Stomach smooth muscle (tissue), 2 donors: ENCODE results near the gene F10.
"Not testable (repeated sequence)": the region's sequence is repeated elsewhere in the genome, so short reads cannot be mapped to it uniquely, and the experiment has no call there.

Experiments
- H3K27ac ChIP-seq: one replicate; pipeline ENCODE4 v1.7.0; 2013; ENCODE audit warnings: mild to moderate bottlenecking, low read length, inconsistent platforms
- H3K27me3 ChIP-seq, 2 donors: one replicate each; pipeline ENCODE4 v1.7.0; 2013; ENCODE audit warnings: low read length in 2 of 2; ENCODE audit not compliant: insufficient read depth in 2 of 2, control insufficient read depth in 1 of 2
- H3K36me3 ChIP-seq, 2 donors: one replicate each; pipeline ENCODE4 v1.7.0; 2013; ENCODE audit warnings: low read length in 2 of 2; ENCODE audit not compliant: control insufficient read depth in 2 of 2, insufficient read depth in 2 of 2
- H3K4me1 ChIP-seq: one replicate; pipeline ENCODE4 v1.7.0; 2013; ENCODE audit warnings: low read length; ENCODE audit not compliant: control insufficient read depth, insufficient read depth
- H3K4me3 ChIP-seq, 2 donors: one replicate each; pipeline ENCODE4 v1.7.0; 2013; ENCODE audit warnings: low read length in 2 of 2
- H3K9ac ChIP-seq, 2 donors: one replicate each; pipeline ENCODE4 v1.7.0; 2013; ENCODE audit warnings: low read length in 2 of 2, mild to moderate bottlenecking in 1 of 2
- H3K9me3 ChIP-seq, 2 donors: one replicate each; pipeline ENCODE4 v1.7.0; 2013; ENCODE audit warnings: low read length in 2 of 2; ENCODE audit not compliant: control insufficient read depth in 2 of 2
- donor health status: healthy.
- donor health status: Pancreatic carcinoma.

F10 gene

DNA sequence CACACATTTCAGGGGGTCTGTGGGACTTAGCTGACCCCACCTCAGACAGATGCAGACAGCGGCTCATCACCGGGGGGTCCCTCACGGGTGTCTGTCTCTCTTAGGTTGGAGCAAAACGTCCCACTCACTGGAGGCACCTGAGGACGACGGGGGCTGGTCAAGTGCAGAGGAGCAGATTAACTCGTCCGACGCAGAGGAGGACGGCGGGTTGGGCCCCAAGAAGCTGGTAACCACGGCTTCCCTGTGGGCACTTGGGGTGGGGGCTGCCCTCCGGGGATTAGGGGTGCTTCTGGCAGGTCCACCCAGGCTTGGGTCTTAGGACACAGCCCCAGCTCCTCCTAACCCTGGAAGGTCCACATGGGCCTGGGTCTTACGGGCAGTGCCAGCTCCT lies 28.2 kb upstream of the F10 start:
- no peaks in the 10 kb centered on the region for H3K4me1 ChIP-seq
- no peaks in the 10 kb centered on the region for H3K9me3 ChIP-seq
- peaks cover 10% of the 10 kb centered on the region in 2 donors for H3K27me3 ChIP-seq
- H3K27ac ChIP-seq: no peak overlapping the region
- H3K36me3 ChIP-seq: no peaks in the 10 kb centered on the region
- no peak overlapping the region for H3K9ac ChIP-seq
- H3K4me3 ChIP-seq: no peak overlapping the region

DNA sequence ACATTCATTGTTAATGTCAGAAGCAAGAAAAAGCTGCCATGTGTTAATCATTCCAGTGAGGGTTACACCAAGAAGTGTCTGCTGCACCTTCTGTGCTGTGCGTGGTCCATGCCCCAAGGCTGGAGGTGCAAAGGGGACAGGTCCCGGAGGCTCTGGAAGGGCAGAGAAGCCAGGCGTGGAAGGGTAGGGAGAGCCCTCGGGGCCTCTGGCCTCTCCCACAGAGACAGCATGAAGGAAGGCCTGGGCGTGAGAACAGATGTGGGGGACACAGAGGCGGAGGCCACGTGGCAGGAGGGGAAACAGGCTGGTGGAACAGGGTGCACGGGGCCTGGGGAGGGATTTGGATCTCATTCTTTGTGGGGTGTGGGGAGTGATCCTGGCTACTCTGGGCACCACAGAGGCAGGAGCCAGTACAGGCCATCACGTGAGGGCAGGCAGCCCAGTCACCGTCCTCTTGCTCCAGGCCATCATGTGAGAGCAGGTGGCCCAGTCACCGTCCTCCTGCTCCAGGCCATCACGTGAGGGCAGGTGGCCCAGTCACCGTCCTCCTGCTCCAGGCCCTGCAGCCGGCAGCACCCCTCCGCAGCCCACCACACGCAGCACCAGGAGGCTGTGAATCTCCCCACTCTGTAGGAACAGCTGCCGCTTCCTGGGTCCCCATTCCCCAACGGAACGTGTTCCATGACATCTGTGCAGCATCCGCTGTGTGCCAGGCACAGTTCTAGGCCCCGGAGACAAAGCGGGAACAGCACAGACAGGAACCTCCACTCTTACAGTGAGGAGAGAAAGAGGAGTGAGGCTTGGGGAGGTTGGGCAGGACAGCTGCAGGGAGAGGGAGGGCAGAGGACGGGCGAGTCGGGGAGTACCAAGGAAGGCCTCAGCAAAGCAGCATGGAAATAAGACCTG lies 27.2 kb upstream of the F10 start:
- peaks cover 10% of the 10 kb centered on the region in 2 donors for H3K27me3 ChIP-seq
- H3K27ac ChIP-seq: no peak overlapping the region
- H3K4me3 ChIP-seq: no peak overlapping the region
- H3K36me3 ChIP-seq: no peaks in the 10 kb centered on the region
- H3K9me3 ChIP-seq: no peaks in the 10 kb centered on the region
- no peaks in the 10 kb centered on the region for H3K4me1 ChIP-seq
- no peak overlapping the region for H3K9ac ChIP-seq

DNA sequence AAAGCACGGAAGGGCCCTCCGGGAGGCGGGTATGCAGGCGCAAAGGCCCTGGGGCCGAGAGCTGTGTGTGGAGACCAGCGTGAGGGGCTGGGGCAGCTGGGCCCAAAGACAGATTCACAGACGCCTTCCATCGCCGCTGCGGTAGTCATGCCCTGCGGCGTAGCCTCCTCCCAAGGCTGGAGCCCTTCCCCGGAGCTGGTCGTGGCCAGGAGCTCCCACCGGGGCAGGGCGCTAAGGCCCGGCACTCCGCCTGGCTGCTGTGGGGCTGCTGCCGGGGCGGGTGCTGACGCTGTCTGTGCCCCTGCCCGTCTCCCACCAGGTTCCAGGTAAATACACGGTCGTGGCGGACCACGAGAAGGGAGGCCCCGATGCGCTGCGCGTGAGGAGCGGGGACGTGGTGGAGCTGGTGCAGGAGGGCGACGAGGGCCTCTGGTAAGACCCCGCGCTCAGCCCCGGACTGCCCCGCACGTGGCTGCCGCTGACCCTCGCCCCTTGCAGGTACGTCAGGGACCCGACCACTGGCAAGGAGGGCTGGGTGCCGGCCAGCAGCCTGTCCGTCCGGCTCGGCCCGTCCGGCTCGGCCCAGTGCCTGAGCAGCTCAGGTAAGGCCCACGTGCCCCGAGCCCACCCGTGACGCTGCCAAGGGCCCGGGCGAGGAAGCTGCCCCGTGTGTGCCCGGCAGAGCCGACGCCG lies 26.4 kb upstream of the F10 start:
- no peaks in the 10 kb centered on the region for H3K36me3 ChIP-seq
- no peak overlapping the region for H3K9ac ChIP-seq
- H3K4me3 ChIP-seq: no peak overlapping the region
- peaks cover 10% of the 10 kb centered on the region in 2 donors for H3K27me3 ChIP-seq
- H3K9me3 ChIP-seq: no peaks in the 10 kb centered on the region
- no peaks in the 10 kb centered on the region for H3K4me1 ChIP-seq
- no peak overlapping the region for H3K27ac ChIP-seq

DNA sequence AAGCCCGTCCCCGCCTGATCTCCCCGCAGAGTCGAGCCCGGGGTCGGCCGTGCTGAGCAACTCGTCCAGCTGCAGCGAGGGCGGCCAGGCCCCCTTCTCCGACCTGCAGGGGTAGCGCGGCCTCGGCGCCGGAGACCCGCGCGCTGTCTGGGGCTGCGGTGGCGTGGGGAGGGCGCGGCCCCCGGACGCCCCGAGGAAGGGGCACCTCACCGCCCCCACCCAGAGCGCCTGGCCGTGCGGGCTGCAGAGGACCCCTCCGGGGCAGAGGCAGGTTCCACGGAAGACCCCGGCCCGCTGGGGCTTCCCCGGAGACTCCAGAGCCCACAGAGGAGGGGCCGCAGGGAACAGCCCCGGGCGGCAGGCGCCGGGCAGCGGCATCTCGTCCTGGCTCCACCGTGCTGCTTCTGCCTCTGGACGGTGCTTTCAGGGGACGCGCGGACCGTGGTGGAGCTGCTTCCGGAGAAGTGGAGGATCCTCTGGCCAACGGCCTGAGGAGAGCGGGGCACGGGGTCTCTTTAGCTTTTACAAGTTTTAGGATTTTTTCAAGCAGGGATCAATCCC lies 25.8 kb upstream of the F10 start:
- H3K9me3 ChIP-seq: no peaks in the 10 kb centered on the region
- no peaks in the 10 kb centered on the region for H3K4me1 ChIP-seq
- H3K9ac ChIP-seq: no peak overlapping the region
- no peaks in the 10 kb centered on the region for H3K36me3 ChIP-seq
- H3K4me3 ChIP-seq: no peak overlapping the region
- no peak overlapping the region for H3K27ac ChIP-seq
- peaks cover 10% of the 10 kb centered on the region in 2 donors for H3K27me3 ChIP-seq

DNA sequence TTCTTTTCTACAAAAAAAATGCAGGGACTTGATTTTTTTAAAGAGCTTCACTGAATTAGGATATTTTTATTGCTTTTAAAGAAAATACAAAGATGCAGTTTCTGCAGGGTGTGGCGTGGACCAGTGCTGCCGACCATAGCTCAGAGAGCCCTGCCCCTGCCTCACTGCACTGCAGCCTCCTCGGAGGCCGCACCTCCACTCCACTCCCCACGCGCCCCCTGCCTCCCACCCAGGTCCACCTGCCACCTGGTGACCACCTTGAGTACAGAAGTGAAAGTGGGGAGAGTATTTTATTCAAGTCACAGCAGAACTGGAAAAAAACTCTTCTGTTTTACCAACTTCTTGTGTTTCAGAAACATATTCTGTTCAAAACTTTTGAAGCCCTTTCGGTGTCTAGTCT lies 24.9 kb upstream of the F10 start:
- no peaks in the 10 kb centered on the region for H3K36me3 ChIP-seq
- H3K4me1 ChIP-seq: no peaks in the 10 kb centered on the region
- H3K4me3 ChIP-seq: no peak overlapping the region
- H3K9me3 ChIP-seq: no peaks in the 10 kb centered on the region
- no peak overlapping the region for H3K27ac ChIP-seq
- H3K27me3 ChIP-seq: peaks cover 10% of the 10 kb centered on the region in 2 donors
- H3K9ac ChIP-seq: no peak overlapping the region

DNA sequence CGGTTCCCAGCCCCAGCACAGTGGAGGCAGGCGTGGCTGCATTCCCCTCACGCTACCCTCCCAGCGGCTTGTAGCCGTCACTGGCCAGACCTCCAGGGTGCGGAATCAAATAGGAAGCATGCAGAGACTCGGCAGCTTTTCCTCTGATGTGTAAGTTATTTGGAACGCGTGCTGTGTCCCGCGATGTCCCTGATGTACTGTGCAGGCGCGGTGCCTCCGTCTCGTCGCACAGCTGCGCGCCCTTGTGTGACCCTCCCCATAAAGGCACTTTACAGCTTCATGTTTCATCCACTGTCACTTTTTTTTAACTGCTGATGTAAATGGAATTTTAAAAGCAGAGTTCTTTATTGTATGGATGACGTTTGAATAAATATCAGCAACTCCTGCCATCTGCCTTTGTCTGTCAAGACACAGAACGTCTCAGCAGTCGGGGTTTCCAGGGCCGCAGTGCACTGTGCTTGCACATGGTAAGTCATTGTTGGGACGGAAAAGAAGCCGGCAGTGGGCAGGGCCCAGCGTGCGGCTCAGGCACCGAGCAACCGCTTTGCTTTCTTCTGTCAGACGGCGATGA lies 24.4 kb upstream of the F10 start:
- Histone ChIP-seq H3K4me3 (no peak overlapping the region), H3K27me3 (peaks cover 10% of the 10 kb centered on the region in 2 donors), H3K4me1 (no peaks in the 10 kb centered on the region), H3K27ac (no peak overlapping the region), H3K9ac (no peak overlapping the region), H3K9me3 (no peaks in the 10 kb centered on the region), H3K36me3 (no peaks in the 10 kb centered on the region)

DNA sequence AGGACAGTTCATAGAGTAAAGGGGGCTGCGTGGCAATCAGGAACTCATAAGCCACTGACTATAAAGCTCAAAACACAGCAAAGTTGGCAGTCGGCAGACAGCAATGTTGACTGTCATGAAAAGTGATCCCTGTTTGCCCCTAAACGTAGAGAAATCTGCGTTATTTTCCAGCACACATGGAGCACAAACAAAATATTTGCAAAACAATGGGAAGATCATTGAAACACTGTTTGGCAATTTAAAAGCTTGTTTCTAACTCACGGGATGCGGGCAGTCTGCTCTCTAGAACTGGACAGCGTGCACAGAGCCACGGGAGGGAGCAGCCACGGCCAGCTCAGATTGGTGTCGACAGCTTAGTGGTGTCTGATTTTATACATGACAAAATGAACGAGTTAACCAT lies 23.5 kb upstream of the F10 start:
- H3K9ac ChIP-seq: no peak overlapping the region
- H3K27me3 ChIP-seq: peaks cover 8 to 10% of the 10 kb centered on the region in 2 donors
- no peak overlapping the region for H3K4me3 ChIP-seq
- no peaks in the 10 kb centered on the region for H3K36me3 ChIP-seq
- H3K4me1 ChIP-seq: no peaks in the 10 kb centered on the region
- no peak overlapping the region for H3K27ac ChIP-seq
- no peaks in the 10 kb centered on the region for H3K9me3 ChIP-seq

DNA sequence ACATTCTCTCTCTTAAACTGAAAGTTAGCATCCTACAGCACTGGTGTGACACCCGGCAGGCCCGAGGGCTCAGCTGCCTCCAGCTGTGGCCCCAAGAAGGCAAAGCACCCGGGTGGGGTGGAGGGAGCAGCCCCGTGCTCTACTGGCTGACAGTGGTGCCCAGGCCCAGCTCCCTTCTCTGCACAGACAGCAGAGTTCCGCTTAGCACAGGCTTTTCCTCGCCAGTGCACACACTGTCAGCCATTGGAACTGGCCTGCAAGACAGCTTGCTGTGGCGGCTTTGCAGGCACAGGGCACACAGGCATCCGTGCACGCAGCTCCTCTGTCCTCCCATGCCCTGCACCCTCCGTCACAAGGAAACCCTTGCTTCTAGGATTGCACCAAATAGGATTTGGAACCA lies 20.3 kb upstream of the F10 start:
- not testable (repeated sequence) for H3K27ac ChIP-seq, H3K9ac ChIP-seq, H3K9me3 ChIP-seq, H3K4me3 ChIP-seq, H3K4me1 ChIP-seq, H3K36me3 ChIP-seq
- H3K27me3 ChIP-seq: peaks cover 6 to 14% of the 10 kb centered on the region in 2 donors

DNA sequence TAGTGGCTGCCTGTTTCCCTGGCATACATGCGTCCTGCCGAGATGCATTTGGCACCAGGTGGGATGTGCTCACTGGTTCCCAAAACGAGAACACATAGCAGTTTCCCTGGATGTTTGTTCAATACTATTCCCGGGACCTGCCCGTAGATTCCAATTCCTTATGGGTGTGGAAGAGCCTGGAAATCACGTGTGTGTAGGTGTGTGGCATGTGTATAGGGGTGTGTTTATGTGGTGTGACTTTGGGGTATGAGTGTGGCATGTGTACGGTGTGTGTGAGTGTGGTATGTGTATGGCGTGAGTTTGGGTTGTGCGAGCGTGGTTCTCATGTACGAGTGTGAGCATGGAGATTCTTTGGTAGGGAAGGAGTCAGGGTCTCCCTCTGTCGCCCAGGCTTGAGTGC lies 19.9 kb upstream of the F10 start:
- H3K27ac ChIP-seq: no peak overlapping the region
- no peak overlapping the region for H3K9ac ChIP-seq
- no peaks in the 10 kb centered on the region for H3K36me3 ChIP-seq
- H3K9me3 ChIP-seq: no peaks in the 10 kb centered on the region
- no peaks in the 10 kb centered on the region for H3K4me1 ChIP-seq
- peaks cover 6 to 14% of the 10 kb centered on the region in 2 donors for H3K27me3 ChIP-seq
- no peak overlapping the region for H3K4me3 ChIP-seq

DNA sequence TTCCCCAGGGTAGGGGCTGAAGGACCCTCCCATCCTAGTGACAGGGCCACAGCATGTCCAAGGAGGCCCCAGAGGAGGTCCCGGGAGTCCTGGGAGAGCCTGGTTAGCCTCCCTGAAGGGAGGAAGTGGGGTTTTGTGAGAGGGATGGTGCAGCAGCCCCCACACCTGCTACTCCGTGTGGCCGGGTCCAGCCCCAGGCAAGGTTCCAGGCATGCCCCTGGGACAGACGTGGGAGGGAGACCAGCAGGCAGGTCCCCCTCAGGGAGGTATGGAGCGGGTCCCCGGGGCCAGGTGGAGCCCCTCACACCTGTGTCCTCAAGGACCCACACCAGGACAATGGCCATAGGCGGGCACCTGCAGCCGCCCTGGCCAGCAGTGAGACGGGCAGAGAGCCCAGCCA lies 19.0 kb upstream of the F10 start:
- Histone ChIP-seq H3K9me3 (no peaks in the 10 kb centered on the region), H3K9ac (no peak overlapping the region), H3K27me3 (peaks cover 4 to 5% of the 10 kb centered on the region in 2 donors), H3K36me3 (no peaks in the 10 kb centered on the region), H3K4me3 (no peak overlapping the region), H3K27ac (no peak overlapping the region), H3K4me1 (no peaks in the 10 kb centered on the region)
